Measurements from ENCODE around the gene ANKRD34A. TPM values are rescaled to one million over a fixed set of nuclear protein-coding genes. Genes with fewer than 3 reads are reported as not detected.

ANKRD34A gene
- total RNA-seq, 1 donor from 2014 or later = 0.59 TPM

DNA sequence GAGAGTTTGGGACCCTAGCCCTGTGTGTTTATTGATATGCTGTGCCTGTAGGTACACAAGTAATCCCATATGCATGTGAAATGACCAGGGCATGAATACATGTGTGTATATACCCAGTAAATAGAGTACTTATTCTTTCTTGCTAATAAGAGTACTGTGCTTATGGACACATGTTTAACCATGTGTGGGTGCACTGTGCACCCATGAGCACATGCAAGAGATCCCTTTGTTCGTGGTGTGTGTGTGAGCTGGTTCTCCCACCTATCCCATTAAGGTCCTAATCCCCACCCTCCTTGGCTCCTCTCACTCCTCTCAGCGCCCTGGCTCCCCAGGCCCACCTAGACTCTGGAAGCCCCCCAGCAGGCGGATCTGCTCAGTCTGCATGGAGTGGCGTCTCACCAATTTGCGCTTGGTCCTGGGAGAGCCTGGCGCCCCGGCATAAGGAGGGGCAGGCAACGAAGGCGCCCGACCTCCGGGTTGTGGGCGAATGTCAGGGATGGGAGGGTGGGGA, 4.4 kb downstream of the ANKRD34A start:
- Mint-ChIP-seq H3K27ac (ENCODE audit: unreplicated experiment) (peak overlapping the region; percentile 39), H3K27me3 (ENCODE audit: unreplicated experiment) (peaks cover 19% of the 10 kb centered on the region), H3K36me3 (ENCODE audit: unreplicated experiment) (no peaks in the 10 kb centered on the region), H3K4me1 (ENCODE audit: low read depth, unreplicated experiment) (peaks cover 25% of the 10 kb centered on the region), H3K4me3 (ENCODE audit: unreplicated experiment) (peak overlapping the region; percentile 97), H3K9me3 (ENCODE audit: unreplicated experiment) (peaks cover 19% of the 10 kb centered on the region)
- no peak for DNase-seq
- TF ChIP-seq, protein P1, sequence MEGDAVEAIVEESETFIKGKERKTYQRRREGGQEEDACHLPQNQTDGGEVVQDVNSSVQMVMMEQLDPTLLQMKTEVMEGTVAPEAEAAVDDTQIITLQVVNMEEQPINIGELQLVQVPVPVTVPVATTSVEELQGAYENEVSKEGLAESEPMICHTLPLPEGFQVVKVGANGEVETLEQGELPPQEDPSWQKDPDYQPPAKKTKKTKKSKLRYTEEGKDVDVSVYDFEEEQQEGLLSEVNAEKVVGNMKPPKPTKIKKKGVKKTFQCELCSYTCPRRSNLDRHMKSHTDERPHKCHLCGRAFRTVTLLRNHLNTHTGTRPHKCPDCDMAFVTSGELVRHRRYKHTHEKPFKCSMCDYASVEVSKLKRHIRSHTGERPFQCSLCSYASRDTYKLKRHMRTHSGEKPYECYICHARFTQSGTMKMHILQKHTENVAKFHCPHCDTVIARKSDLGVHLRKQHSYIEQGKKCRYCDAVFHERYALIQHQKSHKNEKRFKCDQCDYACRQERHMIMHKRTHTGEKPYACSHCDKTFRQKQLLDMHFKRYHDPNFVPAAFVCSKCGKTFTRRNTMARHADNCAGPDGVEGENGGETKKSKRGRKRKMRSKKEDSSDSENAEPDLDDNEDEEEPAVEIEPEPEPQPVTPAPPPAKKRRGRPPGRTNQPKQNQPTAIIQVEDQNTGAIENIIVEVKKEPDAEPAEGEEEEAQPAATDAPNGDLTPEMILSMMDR (IDR thresholded peaks at IDR 0.05; ENCODE audit: partially characterized antibody, unreplicated experiment) = no peak

DNA sequence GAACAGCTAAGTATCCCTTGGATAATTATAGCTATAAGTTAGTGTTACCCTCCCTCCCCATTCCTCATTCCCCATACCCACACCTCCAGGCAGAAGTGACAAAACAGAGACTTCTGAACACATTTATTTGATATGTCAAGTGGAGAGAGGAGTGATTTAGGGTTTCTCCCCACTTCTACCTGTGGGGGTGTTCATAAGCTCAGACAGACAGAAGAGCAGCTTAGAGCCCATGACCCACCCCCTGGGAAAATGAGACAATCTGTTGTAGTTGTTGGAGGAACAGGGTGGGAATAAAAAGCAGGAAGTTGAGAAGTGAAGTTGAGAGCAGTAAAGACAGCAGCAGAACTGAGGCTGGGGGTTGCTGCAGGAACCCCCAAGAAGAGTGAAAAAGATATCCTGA, 5.0 kb downstream of the ANKRD34A start:
- Mint-ChIP-seq H3K36me3 (ENCODE audit: unreplicated experiment) (no peaks in the 10 kb centered on the region), H3K9me3 (ENCODE audit: unreplicated experiment) (peaks cover 17% of the 10 kb centered on the region), H3K27ac (ENCODE audit: unreplicated experiment) (peak overlapping the region; percentile 39), H3K4me3 (ENCODE audit: unreplicated experiment) (peak overlapping the region; percentile 97), H3K4me1 (ENCODE audit: low read depth, unreplicated experiment) (peaks cover 24% of the 10 kb centered on the region), H3K27me3 (ENCODE audit: unreplicated experiment) (peaks cover 19% of the 10 kb centered on the region)
- DNase-seq = no peak
- TF ChIP-seq, protein P1 (IDR thresholded peaks at IDR 0.05; ENCODE audit: partially characterized antibody, unreplicated experiment) = no peak

DNA sequence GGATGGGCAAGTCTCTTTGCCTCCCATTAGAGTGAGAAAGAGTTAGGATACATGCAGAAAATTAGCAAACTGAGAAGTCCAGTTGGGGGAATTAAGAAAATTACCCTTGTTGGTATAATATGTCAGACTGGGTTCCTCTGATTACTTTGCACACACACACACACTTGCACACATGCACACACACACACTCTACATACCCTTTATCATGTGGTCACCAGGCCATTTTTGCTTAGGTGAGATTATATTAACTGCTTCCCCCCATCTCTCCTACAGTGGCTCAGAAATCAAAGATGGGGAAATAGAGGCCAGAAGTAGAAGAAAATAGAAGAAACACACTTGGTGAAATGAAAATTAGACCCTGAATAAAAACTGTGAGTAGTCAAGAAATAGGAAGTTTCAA, 5.6 kb downstream of the ANKRD34A start:
- no peak overlapping the region for H3K27ac Mint-ChIP-seq (ENCODE audit: unreplicated experiment)
- no peaks in the 10 kb centered on the region for H3K36me3 Mint-ChIP-seq (ENCODE audit: unreplicated experiment)
- peaks cover 19% of the 10 kb centered on the region for H3K27me3 Mint-ChIP-seq (ENCODE audit: unreplicated experiment)
- H3K4me3 Mint-ChIP-seq (ENCODE audit: unreplicated experiment) = peak overlapping the region; percentile 97
- TF ChIP-seq, protein P1 (IDR thresholded peaks at IDR 0.05; ENCODE audit: partially characterized antibody, unreplicated experiment) = no peak
- H3K9me3 Mint-ChIP-seq (ENCODE audit: unreplicated experiment) = peaks cover 17% of the 10 kb centered on the region
- DNase-seq = no peak
- H3K4me1 Mint-ChIP-seq (ENCODE audit: low read depth, unreplicated experiment) = peaks cover 20% of the 10 kb centered on the region

DNA sequence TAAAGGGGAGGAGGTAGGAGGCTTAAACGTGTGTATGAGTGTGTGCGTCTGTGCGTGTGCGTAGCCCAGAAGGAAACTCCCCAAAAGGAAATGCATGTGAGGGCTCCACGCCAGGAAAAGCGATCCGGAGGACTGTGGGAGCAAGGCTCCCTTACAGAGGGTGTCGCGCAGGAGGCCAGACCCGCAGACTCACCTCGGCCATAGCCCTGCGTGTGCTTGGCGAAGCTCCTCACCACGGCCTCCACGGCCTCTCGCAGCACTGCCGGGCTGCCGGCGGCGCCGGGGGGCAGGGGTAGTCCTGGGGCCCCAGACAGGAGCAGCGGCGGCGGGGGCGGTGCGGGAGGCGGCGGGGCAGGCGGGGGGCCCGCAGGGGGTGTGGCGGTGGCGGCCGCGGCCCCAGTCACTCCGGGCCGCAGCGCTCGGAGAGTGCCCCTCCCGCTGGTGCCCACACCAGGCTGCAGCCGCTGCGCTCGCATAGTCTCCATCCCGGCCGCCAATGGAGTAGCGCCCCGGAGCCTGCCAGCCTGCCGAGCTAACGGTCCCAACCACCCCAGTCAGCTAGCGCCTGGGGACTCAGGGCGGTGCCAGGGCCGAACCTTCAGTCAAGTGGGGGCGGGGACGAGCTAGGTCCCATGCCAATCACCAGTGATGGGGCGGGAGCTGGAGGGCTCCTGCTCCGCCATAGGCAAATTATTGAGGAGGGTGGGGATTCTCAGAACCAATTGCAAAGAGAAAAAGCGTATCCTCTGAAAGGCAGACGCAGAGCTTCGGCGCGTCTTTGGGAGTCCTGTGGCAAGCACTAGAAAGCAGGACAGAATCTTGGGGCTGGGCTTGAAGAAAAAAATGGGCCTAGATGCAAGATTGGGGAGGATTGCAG, 6.7 kb downstream of the ANKRD34A start, which contains the start of gene LIX1L:
Gene LIX1L, minus strand, starts transcription at position 575 of the 877 bp plus-strand sequence. Its CDS starts 90 bp downstream, at position 485.
- H3K4me1 Mint-ChIP-seq (ENCODE audit: low read depth, unreplicated experiment) = peaks cover 15% of the 10 kb centered on the region
- H3K4me3 Mint-ChIP-seq (ENCODE audit: unreplicated experiment) = peak within 1 kb of the TSS; percentile 98
- peaks cover 12% of the 10 kb centered on the region for H3K9me3 Mint-ChIP-seq (ENCODE audit: unreplicated experiment)
- H3K36me3 Mint-ChIP-seq (ENCODE audit: unreplicated experiment) = no peaks in the 10 kb centered on the region
- TF ChIP-seq, protein P1 (IDR thresholded peaks at IDR 0.05; ENCODE audit: partially characterized antibody, unreplicated experiment) = no peak
- H3K27ac Mint-ChIP-seq (ENCODE audit: unreplicated experiment) = peak within 1 kb of the TSS; percentile 56
- H3K27me3 Mint-ChIP-seq (ENCODE audit: unreplicated experiment) = peaks cover 14% of the 10 kb centered on the region
- peak; percentile 93 for DNase-seq

Data from glutamatergic neuron (in vitro differentiated cells).